HFFc6 (cell line): ENCODE measurements around the gene ARFRP1. TPM values are rescaled to one million over a fixed set of nuclear protein-coding genes. Genes with fewer than 3 reads are reported as not detected.
"Not testable (repeated sequence)": the region's sequence is repeated elsewhere in the genome, so short reads cannot be mapped to it uniquely, and the experiment has no call there.

Experiments used
- DNase-seq: peaks from one replicate; pipeline ENCODE4 v3.0.0-alpha.2; 2018
- H3K27ac Mint-ChIP-seq: 2 replicates; pipeline ENCODE4 v1.8.0; 2020; ENCODE audit warnings: mild to moderate bottlenecking, mixed read lengths
- H3K27me3 Mint-ChIP-seq: 2 replicates; pipeline ENCODE4 v1.8.0; 2021; ENCODE audit warnings: mild to moderate bottlenecking, moderate library complexity, mixed read lengths; ENCODE audit not compliant: insufficient read depth
- H3K36me3 Mint-ChIP-seq: 2 replicates; pipeline ENCODE4 v1.8.0; 2021; ENCODE audit warnings: low read depth, mixed read lengths
- H3K4me1 Mint-ChIP-seq: 2 replicates; pipeline ENCODE4 v1.8.0; 2020; ENCODE audit warnings: low read depth, mixed read lengths
- H3K4me3 Mint-ChIP-seq: 2 replicates; pipeline ENCODE4 v1.8.0; 2020; ENCODE audit warnings: mild to moderate bottlenecking, moderate library complexity, mixed read lengths
- H3K9me3 Mint-ChIP-seq: 2 replicates; pipeline ENCODE4 v1.8.0; 2020; ENCODE audit warnings: mild to moderate bottlenecking, mixed read lengths
- total RNA-seq, 6 experiments: library from RNA; stranded (reverse); fragmentation: NEBNext Ultra II Directional; extraction: Animal tissue kit (Norgen Biotek cat#: 25700); gene quantifications; 2 replicates in 1 of 6; 3 replicates in 5 of 6; pipeline ENCODE4 v1.2.3, GENCODE V29; 2021
- TF ChIP-seq, protein P1 (sequence below): fragments of 200-600 bp; sonication (generic); IDR thresholded peaks from 2 replicates; pipeline ENCODE4 v1.5.0; 2021; ENCODE audit warnings: antibody characterized with exemption, mild to moderate bottlenecking

ARFRP1 gene
- total RNA-seq, 6 experiments from 2014 or later = 35.1 to 44.2 (median 37.4) TPM

DNA sequence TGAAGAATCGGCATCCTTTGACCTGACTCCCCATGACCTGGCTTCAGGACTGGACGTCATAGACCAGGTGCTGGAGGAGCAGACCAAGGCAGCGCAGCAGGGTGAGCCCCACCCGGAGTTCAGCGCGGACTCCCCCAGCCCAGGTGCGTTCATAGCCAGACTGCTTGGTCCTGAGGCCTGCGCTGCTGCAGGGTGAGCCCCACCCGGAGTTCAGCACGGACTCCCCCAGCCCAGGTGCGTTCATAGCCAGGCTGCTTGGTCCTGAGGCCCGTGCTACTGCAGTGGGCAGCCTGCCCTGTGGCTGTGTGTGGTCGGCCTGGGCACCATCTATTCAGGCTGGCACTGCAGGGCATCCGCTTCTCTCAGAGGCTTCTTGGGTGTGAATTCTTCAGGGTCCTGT lies 33.8 kb downstream of the ARFRP1 start:
- TF ChIP-seq, protein P1, sequence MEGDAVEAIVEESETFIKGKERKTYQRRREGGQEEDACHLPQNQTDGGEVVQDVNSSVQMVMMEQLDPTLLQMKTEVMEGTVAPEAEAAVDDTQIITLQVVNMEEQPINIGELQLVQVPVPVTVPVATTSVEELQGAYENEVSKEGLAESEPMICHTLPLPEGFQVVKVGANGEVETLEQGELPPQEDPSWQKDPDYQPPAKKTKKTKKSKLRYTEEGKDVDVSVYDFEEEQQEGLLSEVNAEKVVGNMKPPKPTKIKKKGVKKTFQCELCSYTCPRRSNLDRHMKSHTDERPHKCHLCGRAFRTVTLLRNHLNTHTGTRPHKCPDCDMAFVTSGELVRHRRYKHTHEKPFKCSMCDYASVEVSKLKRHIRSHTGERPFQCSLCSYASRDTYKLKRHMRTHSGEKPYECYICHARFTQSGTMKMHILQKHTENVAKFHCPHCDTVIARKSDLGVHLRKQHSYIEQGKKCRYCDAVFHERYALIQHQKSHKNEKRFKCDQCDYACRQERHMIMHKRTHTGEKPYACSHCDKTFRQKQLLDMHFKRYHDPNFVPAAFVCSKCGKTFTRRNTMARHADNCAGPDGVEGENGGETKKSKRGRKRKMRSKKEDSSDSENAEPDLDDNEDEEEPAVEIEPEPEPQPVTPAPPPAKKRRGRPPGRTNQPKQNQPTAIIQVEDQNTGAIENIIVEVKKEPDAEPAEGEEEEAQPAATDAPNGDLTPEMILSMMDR = no peak
- Mint-ChIP-seq H3K4me3 (no peak overlapping the region), H3K36me3 (peaks cover 31% of the 10 kb centered on the region), H3K27me3 (no peaks in the 10 kb centered on the region; the same call in none of the 2 replicates), H3K4me1 (no peaks in the 10 kb centered on the region), H3K9me3 (no peaks in the 10 kb centered on the region), H3K27ac (no peak overlapping the region)
- no peak for DNase-seq

DNA sequence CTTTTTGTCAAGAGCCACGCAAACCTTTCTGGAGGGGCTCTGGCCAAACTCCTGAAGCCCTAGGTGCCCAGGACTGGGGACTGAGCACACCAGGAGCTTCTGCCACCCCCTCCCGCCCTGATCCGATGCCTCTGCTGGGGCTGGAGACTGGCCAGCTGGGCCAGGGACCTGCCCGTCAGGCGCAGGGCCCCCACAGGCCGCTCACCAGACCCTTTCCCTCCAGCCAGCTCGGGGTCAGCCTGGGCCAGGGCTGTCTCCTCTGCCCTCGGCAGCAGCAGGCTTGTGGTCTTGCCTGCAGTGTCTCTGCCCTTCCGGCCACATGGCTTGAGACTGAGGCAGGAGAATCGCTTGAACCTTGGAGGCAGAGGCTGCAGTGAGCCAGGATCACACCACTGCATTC lies 35.1 kb downstream of the ARFRP1 start:
- no peaks in the 10 kb centered on the region; the same call in none of the 2 replicates for H3K27me3 Mint-ChIP-seq
- no peak overlapping the region for H3K27ac Mint-ChIP-seq
- no peak overlapping the region for H3K4me3 Mint-ChIP-seq
- DNase-seq = no peak
- TF ChIP-seq, protein P1 = no peak
- H3K36me3 Mint-ChIP-seq = peaks cover 34% of the 10 kb centered on the region
- H3K4me1 Mint-ChIP-seq = no peaks in the 10 kb centered on the region
- no peaks in the 10 kb centered on the region for H3K9me3 Mint-ChIP-seq

DNA sequence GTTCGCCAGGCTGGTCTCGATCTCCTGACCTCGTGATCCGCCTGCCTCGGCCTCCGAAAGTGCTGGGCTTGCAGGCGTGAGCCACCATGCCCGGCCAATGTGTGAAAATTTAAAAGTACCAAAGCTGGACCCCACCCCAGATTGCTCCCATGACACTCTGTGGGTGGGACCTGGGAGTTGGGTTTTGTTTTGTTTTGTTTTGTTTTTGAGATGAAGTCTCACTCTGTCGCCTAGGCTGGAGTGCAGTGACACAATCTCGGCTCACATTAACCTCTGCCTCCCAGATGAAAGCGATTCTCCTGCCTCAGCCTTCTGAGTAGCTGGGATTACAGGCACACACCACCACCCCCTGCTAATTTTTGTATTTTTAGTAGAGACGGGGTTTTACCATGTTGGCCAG lies 36.1 kb downstream of the ARFRP1 start:
- DNase-seq, H3K4me1 Mint-ChIP-seq, H3K27me3 Mint-ChIP-seq, H3K9me3 Mint-ChIP-seq, H3K4me3 Mint-ChIP-seq, H3K27ac Mint-ChIP-seq: not testable (repeated sequence)
- H3K36me3 Mint-ChIP-seq = peaks cover 34% of the 10 kb centered on the region

DNA sequence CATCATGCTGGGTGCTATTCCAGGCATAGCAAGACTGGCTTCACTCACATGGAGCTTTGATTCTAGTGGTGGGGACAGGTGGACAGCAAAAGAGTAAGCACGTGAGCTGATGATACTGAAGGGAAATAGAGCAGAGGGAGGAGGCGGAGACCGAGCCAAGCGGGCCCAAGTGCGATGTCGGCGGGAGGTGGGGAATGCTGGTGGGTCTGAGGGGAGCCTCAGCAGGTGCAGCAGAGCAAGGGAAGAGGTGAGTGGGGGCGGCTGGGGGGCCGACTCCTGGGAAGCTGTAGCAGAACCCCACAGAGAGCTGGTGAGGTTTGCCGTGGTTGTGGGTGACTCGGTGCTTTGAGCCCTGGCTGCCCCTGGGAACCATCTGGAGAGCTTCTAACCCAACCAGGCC lies 39.4 kb downstream of the ARFRP1 start:
- Mint-ChIP-seq H3K4me3 (no peak overlapping the region), H3K9me3 (no peaks in the 10 kb centered on the region), H3K27ac (no peak overlapping the region), H3K36me3 (peaks cover 26% of the 10 kb centered on the region), H3K4me1 (no peaks in the 10 kb centered on the region), H3K27me3 (peaks cover 2% of the 10 kb centered on the region)
- TF ChIP-seq, protein P1 = no peak
- no peak for DNase-seq

DNA sequence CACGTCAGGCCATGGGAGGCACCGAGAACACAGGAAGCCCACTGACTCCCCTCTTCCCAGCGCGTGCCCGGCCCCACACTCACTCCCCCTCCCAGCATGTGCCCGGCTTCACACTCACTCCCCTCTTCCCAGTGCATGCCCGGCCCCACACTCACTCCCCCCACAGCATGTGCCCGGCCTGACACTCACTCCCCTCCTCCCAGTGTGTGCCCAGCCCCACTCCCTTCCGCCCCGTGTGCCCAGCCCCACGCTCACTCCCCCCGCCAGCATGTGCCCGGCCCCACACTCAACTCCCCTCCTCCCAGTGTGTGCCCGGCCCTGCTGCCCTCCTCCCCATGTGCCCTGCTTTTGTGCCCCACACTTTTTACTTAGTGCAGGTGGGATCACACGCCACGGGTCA lies 39.9 kb downstream of the ARFRP1 start:
- no peak overlapping the region for H3K4me3 Mint-ChIP-seq
- H3K27me3 Mint-ChIP-seq = peaks cover 2% of the 10 kb centered on the region
- H3K36me3 Mint-ChIP-seq = peaks cover 26% of the 10 kb centered on the region
- H3K9me3 Mint-ChIP-seq = no peaks in the 10 kb centered on the region
- TF ChIP-seq, protein P1 = no peak
- H3K4me1 Mint-ChIP-seq = no peaks in the 10 kb centered on the region
- no peak overlapping the region for H3K27ac Mint-ChIP-seq
- DNase-seq = no peak

DNA sequence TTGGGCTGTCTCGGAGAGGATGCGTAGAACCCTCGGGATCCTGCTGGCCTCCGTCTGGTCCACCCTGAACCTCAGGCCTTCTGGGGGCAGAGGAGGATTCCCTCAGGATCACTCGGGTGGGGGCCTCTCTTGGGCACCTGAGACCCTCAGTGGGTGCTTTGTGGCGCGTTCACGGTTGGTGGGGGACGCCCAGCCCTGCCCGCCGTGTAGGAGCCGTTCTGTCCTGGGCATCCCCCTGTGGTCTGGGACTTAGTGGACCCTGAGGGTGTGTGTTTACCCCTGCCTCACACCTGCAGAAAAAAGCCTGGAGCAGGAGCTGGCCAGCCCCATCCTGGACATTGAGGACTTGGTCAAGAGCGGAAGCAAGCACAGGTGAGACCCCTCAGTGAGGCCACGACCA lies 42.1 kb downstream of the ARFRP1 start:
- Mint-ChIP-seq H3K36me3 (peaks cover 28% of the 10 kb centered on the region), H3K4me3 (no peak overlapping the region), H3K27ac (no peak overlapping the region), H3K27me3 (peaks cover 2% of the 10 kb centered on the region), H3K4me1 (no peaks in the 10 kb centered on the region), H3K9me3 (no peaks in the 10 kb centered on the region)
- TF ChIP-seq, protein P1 = no peak
- DNase-seq = no peak
